Panc1 (cell line): Measurements from ENCODE around the gene CHST11. TPM values are rescaled to one million over a fixed set of nuclear protein-coding genes. Genes with fewer than 3 reads are reported as not detected.

ENCODE experiments used
- ATAC-seq: fragments of 200-7000 bp; cut with Tn5 transposase; 2 replicates; pipeline ENCODE4 v1.9.1; 2020; ENCODE audit warnings: mild to moderate bottlenecking, moderate library complexity
- BruUV-seq: library from RNA; stranded (reverse); fragments of 400-500 nt; replicated peaks from 2 replicates; lab custom pipeline; 2021; lab: Mats Ljungman, UMichigan
- CTCF ChIA-PET: fragments of 300-600 bp; sonication (Branson Sonifier 250); formaldehyde crosslinking; loops from one replicate; lab custom pipeline; 2022; ENCODE audit warnings: antibody characterized with exemption; lab: Charles Lee
- POLR2A ChIA-PET: fragments of 300-600 bp; sonication (Branson Sonifier 250); formaldehyde crosslinking; loops from one replicate; lab custom pipeline; 2022; ENCODE audit warnings: antibody characterized with exemption; lab: Charles Lee
- DNase-seq: peaks from one replicate; pipeline ENCODE4 v3.0.0-alpha.2; 2010; ENCODE audit warnings: low read depth, low spot score
- H3K27ac ChIP-seq: 2 replicates; pipeline ENCODE4 v1.5.1; 2011; ENCODE audit warnings: mild to moderate bottlenecking, low read length, inconsistent platforms
- H3K27me3 ChIP-seq: fragments of 200-500 bp; sonication (Bioruptor generic); 2 replicates; pipeline ENCODE4 v1.6.0; 2014; ENCODE audit warnings: low read length, inconsistent platforms; ENCODE audit not compliant: control insufficient read depth, insufficient read depth
- H3K36me3 ChIP-seq: fragments of 200-500 bp; sonication (Bioruptor generic); 2 replicates; pipeline ENCODE4 v1.5.1; 2014; ENCODE audit warnings: inconsistent platforms, mild to moderate bottlenecking, low read length, moderate library complexity; ENCODE audit not compliant: control insufficient read depth, insufficient read depth
- H3K4me1 ChIP-seq: 2 replicates; pipeline ENCODE4 v1.5.1; 2011; ENCODE audit warnings: inconsistent platforms, mild to moderate bottlenecking, low read length, moderate library complexity; ENCODE audit not compliant: control insufficient read depth, insufficient read depth
- H3K4me3 ChIP-seq, 2 experiments: 2 replicates each; pipeline ENCODE4 v1.5.1; 2011 to 2012; ENCODE audit warnings: low read depth in 2 of 2, low read length in 2 of 2, mild to moderate bottlenecking in 2 of 2, inconsistent platforms in 1 of 2, moderate library complexity in 1 of 2
- H3K9me3 ChIP-seq: fragments of 200-500 bp; sonication (Bioruptor generic); 2 replicates; pipeline ENCODE4 v1.5.1; 2014; ENCODE audit warnings: low read depth, mild to moderate bottlenecking, inconsistent platforms, low read length, moderate library complexity; ENCODE audit not compliant: control insufficient read depth, insufficient read depth
- POLR2AphosphoS5 ChIP-seq: IDR thresholded peaks from 2 replicates; pipeline ENCODE4 v1.6.1; 2012; ENCODE audit warnings: mild to moderate bottlenecking, low read depth, low read length, moderate library complexity
- REST ChIP-seq, 2 experiments: IDR thresholded peaks; 2 replicates each; pipeline ENCODE4 v1.6.1; 2011 to 2012; ENCODE audit warnings: low read depth in 2 of 2, control low read depth in 1 of 2, low read length in 1 of 2, mild to moderate bottlenecking in 1 of 2, moderate library complexity in 1 of 2; ENCODE audit not compliant: insufficient read depth in 1 of 2
- SIN3A ChIP-seq: IDR thresholded peaks from 2 replicates; pipeline ENCODE4 v1.6.1; 2012; ENCODE audit warnings: low read depth, mild to moderate bottlenecking, low read length, moderate library complexity, borderline replicate concordance; ENCODE audit not compliant: insufficient read depth
- TCF7L2 ChIP-seq: IDR thresholded peaks from 2 replicates; pipeline ENCODE4 v1.6.1; 2011; ENCODE audit warnings: mild to moderate bottlenecking, low read depth, low read length, inconsistent platforms
- in situ Hi-C: cut with HindIII; loops from 2 replicates; pipeline ENCODE4 v1.10.0; 2016; ENCODE audit warnings: low sequenced_read_pairs, low pct_unique_long_range_greater_than_20kb
- intact Hi-C: fragments of 100-400 bp; cut with micrococcal nuclease; formaldehyde crosslinking; loops from one replicate; pipeline ENCODE4 v1.10.0; 2022; ENCODE audit not compliant: unreplicated experiment
- total RNA-seq: library from RNA; stranded (reverse); gene quantifications from one replicate; pipeline ENCODE4 v1.2.1, GENCODE V29; 2021; ENCODE audit not compliant: unreplicated experiment
- TF ChIP-seq, protein P1 (sequence below): fragments of 450-650 bp; IDR thresholded peaks from 2 replicates; pipeline ENCODE4 v1.5.1; 2017; ENCODE audit warnings: mild to moderate bottlenecking

CHST11 gene
- total RNA-seq, 1 experiment from 2014 or later = 11.4 TPM

DNA sequence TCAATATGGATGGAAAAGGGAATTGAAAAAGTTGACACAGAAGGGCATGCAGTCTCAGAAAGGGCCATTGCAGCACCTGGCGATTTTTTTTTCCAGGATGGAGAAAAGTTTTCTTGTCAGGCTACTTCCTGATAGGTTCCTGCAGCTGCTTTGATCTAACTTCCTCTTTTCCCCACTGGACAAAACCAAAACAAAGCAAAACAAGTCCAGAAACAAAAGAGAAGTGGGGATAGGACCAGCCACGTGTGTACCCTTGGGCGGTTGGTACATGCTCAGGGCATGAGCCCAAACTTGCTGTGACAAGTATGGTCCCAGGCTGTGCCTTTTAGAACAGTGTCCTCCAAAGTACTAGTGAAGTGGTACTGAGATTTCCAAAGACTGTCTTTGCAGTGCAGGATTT is 89.8 kb downstream of the CHST11 start:
- TF ChIP-seq POLR2AphosphoS5 (no peak), TCF7L2 (no peak), SIN3A (no peak), REST (IDR thresholded peaks at IDR 0.05; ENCODE audit: insufficient read depth in 1 of 2, low read depth in 2 of 2, low read length in 1 of 2) (no peak)
- TF ChIP-seq, protein P1, sequence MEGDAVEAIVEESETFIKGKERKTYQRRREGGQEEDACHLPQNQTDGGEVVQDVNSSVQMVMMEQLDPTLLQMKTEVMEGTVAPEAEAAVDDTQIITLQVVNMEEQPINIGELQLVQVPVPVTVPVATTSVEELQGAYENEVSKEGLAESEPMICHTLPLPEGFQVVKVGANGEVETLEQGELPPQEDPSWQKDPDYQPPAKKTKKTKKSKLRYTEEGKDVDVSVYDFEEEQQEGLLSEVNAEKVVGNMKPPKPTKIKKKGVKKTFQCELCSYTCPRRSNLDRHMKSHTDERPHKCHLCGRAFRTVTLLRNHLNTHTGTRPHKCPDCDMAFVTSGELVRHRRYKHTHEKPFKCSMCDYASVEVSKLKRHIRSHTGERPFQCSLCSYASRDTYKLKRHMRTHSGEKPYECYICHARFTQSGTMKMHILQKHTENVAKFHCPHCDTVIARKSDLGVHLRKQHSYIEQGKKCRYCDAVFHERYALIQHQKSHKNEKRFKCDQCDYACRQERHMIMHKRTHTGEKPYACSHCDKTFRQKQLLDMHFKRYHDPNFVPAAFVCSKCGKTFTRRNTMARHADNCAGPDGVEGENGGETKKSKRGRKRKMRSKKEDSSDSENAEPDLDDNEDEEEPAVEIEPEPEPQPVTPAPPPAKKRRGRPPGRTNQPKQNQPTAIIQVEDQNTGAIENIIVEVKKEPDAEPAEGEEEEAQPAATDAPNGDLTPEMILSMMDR = no peak
- in situ Hi-C loops (no loop called here), intact Hi-C loops (no loop called here)
- H3K4me3 ChIP-seq = no peak overlapping the region
- no TSS peak for BruUV-seq
- H3K27ac ChIP-seq = no peak overlapping the region
- H3K9me3 ChIP-seq = no peaks in the 10 kb centered on the region
- no peaks in the 10 kb centered on the region for H3K27me3 ChIP-seq
- ChIA-PET POLR2A (no interaction called here), CTCF (no interaction called here)
- H3K4me1 ChIP-seq = no peaks in the 10 kb centered on the region
- ATAC-seq = no peak
- DNase-seq = no peak
- H3K36me3 ChIP-seq = no peaks in the 10 kb centered on the region

- TF ChIP-seq REST (IDR thresholded peaks at IDR 0.05; ENCODE audit: insufficient read depth in 1 of 2, low read depth in 2 of 2, low read length in 1 of 2) (no peak), SIN3A (no peak), POLR2AphosphoS5 (no peak), TCF7L2 (no peak)
- TF ChIP-seq, protein P1 = no peak
- H3K27ac ChIP-seq = no peak overlapping the region
- in situ Hi-C loops = no loop called here
- H3K27me3 ChIP-seq = no peaks in the 10 kb centered on the region
- ATAC-seq (no peak), DNase-seq (no peak)
- POLR2A ChIA-PET = no interaction called here
- no peak overlapping the region for H3K4me3 ChIP-seq
- H3K9me3 ChIP-seq = no peaks in the 10 kb centered on the region
- H3K4me1 ChIP-seq = no peaks in the 10 kb centered on the region
- CTCF ChIA-PET = no interaction called here
- intact Hi-C loops = no loop called here
- no peaks in the 10 kb centered on the region for H3K36me3 ChIP-seq
- no TSS peak for BruUV-seq
Observed at GRCh38 chr12:104547235-104547634, 90.5 kb downstream of the CHST11 start.
